ENCODE results near the gene KREMEN2.

KREMEN2 gene

GRCh38 chr16:2966043-2966807 lies 2.1 kb downstream of the KREMEN2 start:
- no peak for DNase-seq

DNA sequence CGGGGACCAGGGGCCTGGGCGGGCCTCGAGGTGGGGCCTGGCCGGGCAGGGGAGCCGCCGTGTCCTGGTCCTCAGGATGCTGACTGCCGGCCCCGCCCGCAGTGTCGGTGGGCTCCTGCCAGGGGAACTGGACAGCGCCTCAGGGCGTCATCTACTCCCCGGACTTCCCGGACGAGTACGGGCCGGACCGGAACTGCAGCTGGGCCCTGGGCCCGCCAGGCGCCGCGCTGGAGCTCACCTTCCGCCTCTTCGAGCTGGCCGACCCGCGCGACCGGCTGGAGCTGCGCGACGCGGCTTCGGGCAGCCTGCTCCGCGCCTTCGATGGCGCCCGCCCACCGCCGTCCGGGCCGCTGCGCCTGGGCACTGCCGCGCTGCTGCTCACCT lies 2.7 kb downstream of the KREMEN2 start:
- no peak for DNase-seq

- no peak for DNase-seq
These were observed 3.1 kb downstream of the KREMEN2 start for GRCh38 chr16:2967211-2967631.

- DNase-seq = no peak
These were observed 3.7 kb downstream of the KREMEN2 start for GRCh38 chr16:2967721-2968161.

GRCh38 chr16:2968368-2968737 lies 4.3 kb downstream of the KREMEN2 start:
- DNase-seq = no peak

DNA sequence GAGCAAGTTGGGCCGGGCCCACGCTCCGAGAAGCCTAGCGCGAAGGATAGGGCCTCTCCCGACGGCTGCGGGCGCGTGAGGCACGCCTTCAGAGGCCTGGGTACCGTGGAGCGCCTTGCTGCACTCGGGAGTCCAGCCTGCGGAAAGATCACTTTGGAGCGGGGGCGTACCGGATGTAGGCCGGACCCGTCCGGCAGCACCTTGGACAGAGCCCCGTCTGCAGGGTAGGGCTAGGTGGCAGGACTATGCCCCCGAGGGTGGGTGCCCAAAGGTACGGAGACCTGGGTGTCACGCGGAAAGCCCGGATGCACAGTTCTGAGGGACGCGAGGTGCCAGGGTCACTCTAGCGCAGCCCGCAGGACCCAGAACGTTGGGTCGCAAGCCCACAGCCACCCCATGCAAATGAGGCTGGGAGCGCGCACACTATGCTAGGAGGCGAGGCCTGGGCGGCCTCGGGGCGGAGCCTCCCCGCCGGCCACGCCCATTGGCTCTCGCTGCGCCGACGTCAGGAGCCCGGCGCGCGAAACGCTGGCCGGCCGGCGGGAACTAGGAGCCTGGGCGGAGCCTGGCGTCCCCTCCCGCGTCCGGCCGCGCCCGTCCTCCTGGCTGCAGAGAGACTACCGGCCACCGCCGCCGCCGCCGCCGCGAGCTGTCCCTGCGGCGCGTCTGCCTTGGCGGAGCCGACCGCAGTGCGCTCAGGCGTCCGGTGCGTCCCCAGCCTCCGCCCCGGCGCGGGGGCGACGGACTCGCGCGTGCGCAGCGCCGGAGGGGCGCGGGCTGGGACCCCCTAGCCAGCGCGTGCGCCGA lies 4.9 kb downstream of the KREMEN2 start, which contains the start of gene PAQR4:
PAQR4 (plus strand) TSS at position 611 of the 807 bp plus-strand sequence. CDS start 327 bp downstream, outside the sequence.
- DNase-seq = peak; percentile 75

- DNase-seq = peak; percentile 69
These were observed 5.8 kb downstream of the KREMEN2 start for GRCh38 chr16:2969545-2970521.

DNA sequence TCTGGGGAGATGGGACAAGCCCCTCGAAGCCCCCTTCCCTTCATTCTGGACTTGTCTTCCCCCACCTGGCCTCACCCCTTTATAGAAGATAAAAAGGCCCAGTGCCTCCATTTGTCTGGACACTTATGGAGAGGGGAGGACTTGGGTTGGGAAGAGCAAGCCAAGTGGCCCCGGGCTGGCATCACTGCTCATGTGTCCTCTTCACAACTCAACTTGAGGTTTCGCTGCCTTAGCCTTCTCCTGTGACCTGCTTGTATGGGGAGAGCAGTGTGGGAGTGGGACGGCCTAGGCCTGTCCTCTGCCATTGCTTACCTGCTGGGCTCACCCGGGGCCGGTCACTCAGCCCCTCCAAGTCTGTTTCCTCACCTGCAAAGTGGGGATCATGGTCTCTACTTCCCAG lies 6.5 kb downstream of the KREMEN2 start:
- no peak for DNase-seq

GRCh38 chr16:2971134-2971984 lies 7.3 kb downstream of the KREMEN2 start:
- no peak for DNase-seq

- no peak for DNase-seq
These were observed 8.1 kb downstream of the KREMEN2 start for GRCh38 chr16:2971985-2972784.

GRCh38 chr16:2973093-2973492 lies 9.0 kb downstream of the KREMEN2 start:
- DNase-seq = no peak

GRCh38 chr16:2973605-2974318 lies 9.7 kb downstream of the KREMEN2 start:
- DNase-seq = no peak

- no peak for DNase-seq
These were observed 10.4 kb downstream of the KREMEN2 start for GRCh38 chr16:2974319-2975056.

DNA sequence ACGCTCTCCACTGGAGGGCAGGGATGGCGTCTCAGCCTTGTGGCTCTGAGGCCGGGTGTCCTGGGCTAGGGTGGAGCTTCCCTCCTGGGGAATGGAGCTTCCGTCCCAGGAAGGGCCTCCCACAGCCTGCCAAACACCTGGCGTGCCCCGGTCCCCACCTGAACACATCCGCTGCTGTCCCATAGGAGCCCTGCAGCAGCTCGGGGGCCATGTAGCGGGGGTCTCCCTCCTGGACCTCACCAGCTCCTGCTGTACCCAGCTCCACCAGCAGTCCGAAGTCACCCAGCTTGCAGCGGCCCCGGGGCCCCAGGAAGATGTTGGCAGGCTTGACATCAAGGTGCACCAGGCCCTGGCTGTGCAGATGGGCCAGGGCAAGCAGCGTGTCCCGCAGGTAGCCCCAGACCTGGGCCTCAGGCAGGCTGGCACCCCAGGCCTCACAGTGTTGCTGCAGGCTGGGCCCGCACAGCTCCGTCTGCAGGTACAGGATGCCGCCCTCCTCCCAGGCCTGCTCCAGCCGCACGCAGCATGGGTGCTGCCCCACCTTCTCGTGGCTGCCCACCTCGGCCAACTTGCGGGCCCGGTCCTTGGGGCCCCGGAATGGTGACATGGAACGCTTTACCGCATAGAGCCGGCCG lies 11.2 kb downstream of the KREMEN2 start:
- no peak for DNase-seq

DNA sequence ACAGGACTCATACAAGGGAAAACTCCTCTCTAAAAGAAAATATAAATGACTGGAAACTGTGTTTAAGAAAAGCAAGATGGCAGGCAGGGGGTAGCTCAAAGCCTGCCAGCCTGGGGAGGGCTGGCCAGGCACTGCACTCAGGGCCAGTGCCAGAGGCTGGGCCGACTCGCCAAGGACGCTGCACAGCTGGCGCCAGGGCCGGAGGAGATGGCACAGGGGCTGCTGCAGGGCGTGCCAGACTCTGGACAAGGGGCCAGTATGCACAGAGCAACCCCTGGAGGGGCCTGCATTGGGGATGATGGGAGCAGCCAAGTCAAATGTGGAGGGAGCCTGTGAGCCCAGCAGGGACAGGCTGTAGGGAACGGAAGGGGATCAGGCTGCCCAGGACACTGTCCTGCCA lies 12.1 kb downstream of the KREMEN2 start:
- no peak for DNase-seq

- DNase-seq = no peak
These were observed 12.6 kb downstream of the KREMEN2 start for GRCh38 chr16:2976673-2977072.

DNA sequence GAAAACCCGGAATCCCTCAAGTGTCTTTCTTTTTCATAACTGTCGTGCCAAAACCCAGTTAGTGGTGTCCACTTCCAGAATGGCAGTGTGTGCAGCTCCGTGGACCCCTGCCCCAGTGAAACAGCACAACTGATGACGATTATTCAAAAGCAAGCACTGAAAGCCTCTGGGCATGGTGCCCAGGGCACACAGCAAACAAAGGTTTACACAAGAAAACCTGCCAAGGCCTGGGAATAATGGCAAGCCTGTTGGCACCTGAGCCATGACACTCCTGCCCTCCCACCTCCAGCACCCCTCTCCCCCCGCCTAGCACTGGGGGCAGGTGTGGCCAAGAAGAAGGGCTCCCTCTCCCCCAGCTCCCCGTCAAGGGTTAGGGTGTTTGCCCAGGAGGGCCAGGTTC lies 13.4 kb downstream of the KREMEN2 start:
- no peak for DNase-seq

GRCh38 chr16:2979669-2980226 lies 15.7 kb downstream of the KREMEN2 start:
- no peak for DNase-seq
